Ovary (tissue), 9 donors: ENCODE measurements around the gene CFAP65. TPM values are rescaled to one million over a fixed set of nuclear protein-coding genes. Genes with fewer than 3 reads are reported as not detected.

Experiments
- DNase-seq, 5 donors: peaks; one replicate each; pipeline ENCODE4 v3.0.0-alpha.2; 2019 to 2020
- H3K27ac ChIP-seq, 2 donors: fragments of 200-600 bp; one replicate each; pipeline versions ENCODE4 v1.5.1 to v1.8.0; 2019 to 2022
- H3K27me3 ChIP-seq: fragments of 200-600 bp; one replicate; pipeline ENCODE4 v1.8.0; 2022
- H3K36me3 ChIP-seq: fragments of 200-600 bp; sonication (generic); one replicate; pipeline ENCODE4 v1.5.1; 2019
- H3K4me1 ChIP-seq: one replicate; pipeline ENCODE4 v1.8.1; 2013; ENCODE audit warnings: mild to moderate bottlenecking, moderate library complexity; ENCODE audit not compliant: insufficient read depth
- H3K4me3 ChIP-seq: fragments of 200-600 bp; sonication (generic); one replicate; pipeline ENCODE4 v1.5.1; 2017
- H3K9me3 ChIP-seq, 2 donors: fragments of 200-600 bp in 1 of 2; sonication (generic) in 1 of 2; one replicate each; pipeline versions ENCODE4 v1.5.1 to v1.8.1; 2013 to 2019; ENCODE audit warnings: mild to moderate bottlenecking in 1 of 2, moderate library complexity in 1 of 2
- EP300 ChIP-seq: sonication (generic); formaldehyde crosslinking; IDR thresholded peaks from one replicate; pipeline ENCODE4 v1.6.1; 2017; ENCODE audit warnings: antibody characterized with exemption
- POLR2A ChIP-seq: fragments of 450-650 bp; IDR thresholded peaks from one replicate; pipeline ENCODE4 v1.6.1; 2017; ENCODE audit warnings: antibody characterized with exemption, mild to moderate bottlenecking, moderate library complexity
- WGBS, 3 donors: extraction: QIAGEN DNeasy Blood & Tissue Kit in 1 of 3; methylation state at CpG; one replicate each; pipeline versions ENCODE4 v1.1.5 to v1.1.7; 2013 to 2017; 5-methylcytosine and 5-hydroxymethylcytosine counted together
- intact Hi-C, 4 donors: fragments of 100-400 bp; cut with DNase I; formaldehyde crosslinking; loops; one replicate each; pipeline versions ENCODE4 v1.11.0 to v1.15.1; 2022 to 2023
- polyA plus RNA-seq, 2 donors: library from polyadenylated mRNA; stranded (reverse); fragments of 200-250 nt in 1 of 2; fragments of 350-450 nt in 1 of 2; fragmentation: Illumina TruSeq in 1 of 2; extraction: RNeasy Lipid Tissue Mini Kit (QIAGEN cat#74804) in 1 of 2; gene quantifications; one replicate each; pipeline ENCODE4 v1.2.3, GENCODE V29; 2013 to 2014
- total RNA-seq, 7 donors: library from RNA; depleted of rRNA in 2 of 7; stranded (reverse); fragments of >200 nt in 2 of 7; fragmentation: NEBNext Ultra II Directional in 3 of 7; extraction: Animal tissue kit (Norgen Biotek cat#: 25700) in 3 of 7; gene quantifications; one replicate each; pipeline versions ENCODE4 v1.1.0 to v1.2.4, GENCODE V29; 2016 to 2023
- TF ChIP-seq, protein P1 (sequence below), 3 donors: fragments of 450-650 bp in 2 of 3; fragments of 200-600 bp in 1 of 3; IDR thresholded peaks; one replicate each; pipeline versions ENCODE4 v1.5.1 to v1.8.0; 2016 to 2022; ENCODE audit warnings: antibody characterized with exemption in 3 of 3, mild to moderate bottlenecking in 1 of 3
- donor health status: DM: no; HTN: no; CAD: no; lungs with moderate emphysema.
- donor health status: DM: no; HTN: no; CAD: no.
- donor health status: Bipolar disorder and iron deficiency.
- donor health status: DM: yes; HTN: yes; CAD: no.
- donor health status: DM: no; HTN: no; CAD: no.
- donor health status: DM: yes; HTN: yes; CAD: no.

The CFAP65 gene
- total and polyA plus RNA-seq, 9 donors, result 0.04 to 19.6 (median 0.90) TPM; not detected in 3

DNA sequence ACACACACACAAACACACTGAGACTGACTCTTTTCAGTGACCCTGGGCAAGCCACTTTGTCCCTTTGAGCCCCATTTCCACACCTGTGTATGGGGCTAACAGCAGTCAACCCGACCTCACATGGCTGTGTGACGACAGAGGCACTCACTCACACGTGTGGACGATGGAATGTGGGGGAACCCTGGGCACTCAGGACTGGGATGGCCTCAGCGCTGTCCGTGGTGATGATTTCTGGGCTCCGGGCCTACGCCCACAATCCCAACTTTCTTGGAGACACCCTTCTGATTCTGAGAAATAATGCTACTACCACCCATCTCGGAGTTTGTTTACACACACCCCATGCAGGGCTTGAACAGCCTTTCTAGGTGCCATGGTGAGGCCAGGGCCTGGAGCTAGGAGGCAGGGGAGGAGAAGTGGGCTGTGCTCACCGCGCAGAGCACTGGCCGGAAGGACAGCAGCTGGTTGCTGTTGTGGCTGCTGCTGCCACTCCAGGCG, 49.6 kb downstream of the CFAP65 start:
- TF ChIP-seq POLR2A (no peak), EP300 (no peak)
- TF ChIP-seq, protein P1, sequence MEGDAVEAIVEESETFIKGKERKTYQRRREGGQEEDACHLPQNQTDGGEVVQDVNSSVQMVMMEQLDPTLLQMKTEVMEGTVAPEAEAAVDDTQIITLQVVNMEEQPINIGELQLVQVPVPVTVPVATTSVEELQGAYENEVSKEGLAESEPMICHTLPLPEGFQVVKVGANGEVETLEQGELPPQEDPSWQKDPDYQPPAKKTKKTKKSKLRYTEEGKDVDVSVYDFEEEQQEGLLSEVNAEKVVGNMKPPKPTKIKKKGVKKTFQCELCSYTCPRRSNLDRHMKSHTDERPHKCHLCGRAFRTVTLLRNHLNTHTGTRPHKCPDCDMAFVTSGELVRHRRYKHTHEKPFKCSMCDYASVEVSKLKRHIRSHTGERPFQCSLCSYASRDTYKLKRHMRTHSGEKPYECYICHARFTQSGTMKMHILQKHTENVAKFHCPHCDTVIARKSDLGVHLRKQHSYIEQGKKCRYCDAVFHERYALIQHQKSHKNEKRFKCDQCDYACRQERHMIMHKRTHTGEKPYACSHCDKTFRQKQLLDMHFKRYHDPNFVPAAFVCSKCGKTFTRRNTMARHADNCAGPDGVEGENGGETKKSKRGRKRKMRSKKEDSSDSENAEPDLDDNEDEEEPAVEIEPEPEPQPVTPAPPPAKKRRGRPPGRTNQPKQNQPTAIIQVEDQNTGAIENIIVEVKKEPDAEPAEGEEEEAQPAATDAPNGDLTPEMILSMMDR (IDR thresholded peaks at IDR 0.05), result no peak
- DNase-seq, result no peak
- H3K36me3 ChIP-seq, result no peaks in the 10 kb centered on the region
- no peaks in the 10 kb centered on the region for H3K9me3 ChIP-seq
- peaks cover 18% of the 10 kb centered on the region for H3K27me3 ChIP-seq
- H3K4me3 ChIP-seq, result no peak overlapping the region
- H3K27ac ChIP-seq, result no peak overlapping the region
- H3K4me1 ChIP-seq, result peaks cover 2% of the 10 kb centered on the region
- WGBS, 3 donors, result 3 to 5% (median 4%) methylated on average over 13 of the region's 13 CpGs
- intact Hi-C loops, result loop anchor here in 1 of 4 donors (10.0 kb wide), 1 partner anchor 163 kb away; no protein-coding TSS in a partner anchor

DNA sequence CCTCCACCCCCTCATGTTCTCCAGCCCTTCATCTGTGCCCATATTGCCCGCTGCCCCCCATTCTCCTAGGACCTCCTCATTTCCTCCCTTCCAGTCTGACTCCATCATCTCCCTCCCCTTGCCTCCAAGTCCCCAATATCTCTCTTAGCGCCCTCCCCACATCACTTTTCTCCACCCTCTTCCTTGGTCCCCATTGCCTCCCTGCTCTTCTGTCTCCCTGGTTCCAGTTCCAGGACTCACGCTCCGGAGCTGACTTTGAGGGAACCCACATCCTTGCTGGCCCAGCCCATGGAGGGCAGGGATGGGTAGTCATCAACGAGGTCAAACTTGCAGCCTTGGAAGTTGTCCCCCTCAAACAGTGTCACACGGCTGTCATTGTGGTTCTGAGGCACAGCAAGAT, 50.7 kb downstream of the CFAP65 start:
- TF ChIP-seq POLR2A (no peak), EP300 (no peak)
- TF ChIP-seq, protein P1 (IDR thresholded peaks at IDR 0.05), result no peak
- DNase-seq, result no peak
- 8 to 13% (median 8%) methylated on average over 6 of the region's 6 CpGs for WGBS, 3 donors

DNA sequence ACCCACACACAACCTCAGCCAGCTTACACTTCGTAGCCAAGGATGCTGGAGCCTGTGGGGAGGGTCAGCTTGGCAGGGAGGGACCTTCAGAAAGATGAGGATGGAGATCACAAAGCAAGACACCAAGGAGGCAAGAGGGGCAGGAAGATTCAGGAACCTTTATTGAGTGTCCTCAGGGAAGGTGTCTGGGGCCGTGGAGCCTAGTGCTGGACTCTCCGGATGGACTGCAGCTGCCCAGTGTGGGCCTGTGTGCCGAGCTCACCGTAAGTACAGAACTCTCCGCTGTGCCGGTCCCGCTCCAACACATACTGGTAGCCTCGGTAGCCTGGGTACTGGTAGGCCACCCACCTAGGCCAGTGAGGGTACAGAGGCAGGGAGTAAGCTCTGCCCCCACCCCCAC, 51.3 kb downstream of the CFAP65 start:
- Histone ChIP-seq H3K27ac (no peak overlapping the region), H3K4me1 (peaks cover 4% of the 10 kb centered on the region), H3K4me3 (no peak overlapping the region), H3K27me3 (peaks cover 13% of the 10 kb centered on the region), H3K9me3 (no peaks in the 10 kb centered on the region), H3K36me3 (no peaks in the 10 kb centered on the region)
- intact Hi-C loops, result loop anchor here in 1 of 4 donors (10.0 kb wide), 1 partner anchor 165 kb away; no protein-coding TSS in a partner anchor
- DNase-seq, result no peak
- no peak for TF ChIP-seq POLR2A
- TF ChIP-seq, protein P1 (IDR thresholded peaks at IDR 0.05), result no peak
- WGBS, 3 donors, result 7 to 17% (median 14%) methylated on average over 9 of the region's 9 CpGs

More for the DNA sequence above, 50.7 kb downstream of the CFAP65 start:
- no peak overlapping the region for H3K4me3 ChIP-seq
- H3K27me3 ChIP-seq, result peaks cover 18% of the 10 kb centered on the region
- no peaks in the 10 kb centered on the region for H3K9me3 ChIP-seq
- H3K27ac ChIP-seq, result no peak overlapping the region
- H3K36me3 ChIP-seq, result no peaks in the 10 kb centered on the region
- H3K4me1 ChIP-seq, result peaks cover 2% of the 10 kb centered on the region
- intact Hi-C loops, result loop anchor here in 1 of 4 donors (10.0 kb wide), 1 partner anchor 164 kb away; no protein-coding TSS in a partner anchor

DNA sequence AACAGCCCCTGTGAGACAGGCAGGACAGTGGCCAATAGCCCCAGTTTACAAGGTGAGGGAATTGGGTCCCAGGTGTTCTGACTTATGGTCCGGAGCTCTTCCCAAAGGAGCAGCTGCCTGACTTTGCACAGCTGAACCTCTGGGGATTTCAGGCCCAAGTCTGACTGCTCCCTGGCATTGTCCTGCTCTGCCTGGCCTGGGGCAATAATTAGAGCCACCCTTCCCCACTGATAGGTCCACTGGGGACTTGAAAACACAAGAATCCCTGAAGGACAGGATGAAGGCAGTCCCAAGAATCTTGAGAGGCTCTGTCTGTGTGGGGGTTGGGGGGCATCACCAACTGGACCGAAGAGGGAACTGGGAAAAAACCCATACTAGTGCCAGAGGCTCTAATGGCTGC, 52.7 kb downstream of the CFAP65 start:
- H3K4me3 ChIP-seq, result no peak overlapping the region
- no peaks in the 10 kb centered on the region for H3K9me3 ChIP-seq
- H3K27ac ChIP-seq, result no peak overlapping the region
- H3K27me3 ChIP-seq, result peaks cover 11% of the 10 kb centered on the region
- no peak for TF ChIP-seq EP300
- no peak for TF ChIP-seq POLR2A
- TF ChIP-seq, protein P1 (IDR thresholded peaks at IDR 0.05), result no peak
- no peaks in the 10 kb centered on the region for H3K36me3 ChIP-seq
- WGBS, 3 donors, result 36 to 45% (median 36%) methylated on average over 2 of the region's 2 CpGs
- intact Hi-C loops, result no loop called here
- H3K4me1 ChIP-seq, result peaks cover 4% of the 10 kb centered on the region
- peak in 1 of 5 donors; percentile 2 for DNase-seq
